ENCODE results near the gene TIGD1. TPM values are rescaled to one million over a fixed set of nuclear protein-coding genes. Genes with fewer than 3 reads are reported as not detected.

Gene TIGD1
- total RNA-seq, 1 donor from 2014 or later, result 12.3 TPM

DNA sequence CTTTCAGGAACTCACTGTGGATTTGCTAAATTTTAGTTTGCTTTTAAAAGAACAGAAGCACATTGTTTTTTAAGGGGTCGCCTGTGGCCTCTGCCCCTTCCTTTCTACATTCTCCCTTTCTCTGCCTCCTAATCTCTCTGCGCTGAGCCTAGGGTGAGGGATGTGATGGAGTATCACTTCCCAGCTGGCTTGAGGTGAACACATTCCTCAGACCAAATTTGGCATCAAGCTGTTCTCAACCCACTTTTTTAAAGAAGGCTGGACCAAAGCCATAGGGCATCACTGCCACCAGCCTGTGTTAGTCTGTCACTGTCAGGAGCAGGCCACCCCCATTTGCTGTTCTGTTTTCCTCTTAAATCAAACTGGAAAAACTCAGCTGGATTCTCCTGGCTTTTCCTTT is 27.5 kb upstream of the TIGD1 start:
- TF ChIP-seq, protein P1, sequence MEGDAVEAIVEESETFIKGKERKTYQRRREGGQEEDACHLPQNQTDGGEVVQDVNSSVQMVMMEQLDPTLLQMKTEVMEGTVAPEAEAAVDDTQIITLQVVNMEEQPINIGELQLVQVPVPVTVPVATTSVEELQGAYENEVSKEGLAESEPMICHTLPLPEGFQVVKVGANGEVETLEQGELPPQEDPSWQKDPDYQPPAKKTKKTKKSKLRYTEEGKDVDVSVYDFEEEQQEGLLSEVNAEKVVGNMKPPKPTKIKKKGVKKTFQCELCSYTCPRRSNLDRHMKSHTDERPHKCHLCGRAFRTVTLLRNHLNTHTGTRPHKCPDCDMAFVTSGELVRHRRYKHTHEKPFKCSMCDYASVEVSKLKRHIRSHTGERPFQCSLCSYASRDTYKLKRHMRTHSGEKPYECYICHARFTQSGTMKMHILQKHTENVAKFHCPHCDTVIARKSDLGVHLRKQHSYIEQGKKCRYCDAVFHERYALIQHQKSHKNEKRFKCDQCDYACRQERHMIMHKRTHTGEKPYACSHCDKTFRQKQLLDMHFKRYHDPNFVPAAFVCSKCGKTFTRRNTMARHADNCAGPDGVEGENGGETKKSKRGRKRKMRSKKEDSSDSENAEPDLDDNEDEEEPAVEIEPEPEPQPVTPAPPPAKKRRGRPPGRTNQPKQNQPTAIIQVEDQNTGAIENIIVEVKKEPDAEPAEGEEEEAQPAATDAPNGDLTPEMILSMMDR (IDR thresholded peaks at IDR 0.05; ENCODE audit: partially characterized antibody, unreplicated experiment), result no peak
- Mint-ChIP-seq H3K27me3 (ENCODE audit: unreplicated experiment) (no peaks in the 10 kb centered on the region), H3K4me3 (ENCODE audit: unreplicated experiment) (no peak overlapping the region), H3K4me1 (ENCODE audit: low read depth, unreplicated experiment) (no peaks in the 10 kb centered on the region), H3K27ac (ENCODE audit: unreplicated experiment) (no peak overlapping the region), H3K9me3 (ENCODE audit: unreplicated experiment) (no peaks in the 10 kb centered on the region), H3K36me3 (ENCODE audit: unreplicated experiment) (no peaks in the 10 kb centered on the region)
- no peak for DNase-seq

DNA sequence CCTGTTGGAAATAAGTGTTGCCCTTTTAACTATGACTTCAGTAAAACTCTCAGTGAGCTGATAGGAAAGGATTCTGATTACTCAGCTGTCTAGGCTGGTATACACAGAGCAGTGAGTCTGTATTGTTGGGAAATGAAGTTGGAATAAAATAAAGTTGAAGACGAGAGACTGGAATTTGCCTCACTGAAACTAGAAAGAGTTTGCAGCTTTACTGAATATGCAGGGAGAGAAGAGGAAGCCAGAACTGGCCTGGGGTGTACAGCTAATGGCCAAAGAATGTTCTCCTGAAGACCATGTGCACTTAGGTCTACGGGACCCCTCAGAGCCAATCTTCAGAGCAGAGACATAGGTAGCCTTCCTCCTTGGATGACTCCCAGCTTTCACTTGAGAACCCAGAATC is 26.6 kb upstream of the TIGD1 start:
- no peak overlapping the region for H3K4me3 Mint-ChIP-seq (ENCODE audit: unreplicated experiment)
- TF ChIP-seq, protein P1 (IDR thresholded peaks at IDR 0.05; ENCODE audit: partially characterized antibody, unreplicated experiment), result no peak
- no peaks in the 10 kb centered on the region for H3K36me3 Mint-ChIP-seq (ENCODE audit: unreplicated experiment)
- no peaks in the 10 kb centered on the region for H3K4me1 Mint-ChIP-seq (ENCODE audit: low read depth, unreplicated experiment)
- H3K9me3 Mint-ChIP-seq (ENCODE audit: unreplicated experiment), result no peaks in the 10 kb centered on the region
- H3K27me3 Mint-ChIP-seq (ENCODE audit: unreplicated experiment), result no peaks in the 10 kb centered on the region
- no peak overlapping the region for H3K27ac Mint-ChIP-seq (ENCODE audit: unreplicated experiment)
- DNase-seq, result no peak

DNA sequence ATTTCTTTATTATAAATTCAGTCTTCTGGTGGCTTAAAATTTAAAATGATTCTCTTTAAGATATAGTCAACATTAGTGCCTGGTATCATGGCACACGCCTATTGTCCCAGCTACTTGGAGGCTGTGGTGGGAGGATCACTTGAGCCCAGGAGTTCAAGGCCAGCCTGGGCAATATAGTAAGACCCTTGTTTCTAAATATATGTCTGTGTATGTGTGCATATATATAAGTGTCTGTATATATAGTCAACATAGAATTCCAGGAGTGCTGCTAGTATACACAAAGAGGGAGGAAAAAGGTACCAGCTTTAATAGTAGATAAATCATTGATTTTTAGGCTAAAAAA is 25.0 kb upstream of the TIGD1 start:
- Mint-ChIP-seq H3K36me3 (ENCODE audit: unreplicated experiment) (no peaks in the 10 kb centered on the region), H3K27ac (ENCODE audit: unreplicated experiment) (no peak overlapping the region), H3K27me3 (ENCODE audit: unreplicated experiment) (no peaks in the 10 kb centered on the region), H3K4me1 (ENCODE audit: low read depth, unreplicated experiment) (no peaks in the 10 kb centered on the region), H3K4me3 (ENCODE audit: unreplicated experiment) (no peak overlapping the region), H3K9me3 (ENCODE audit: unreplicated experiment) (no peaks in the 10 kb centered on the region)
- TF ChIP-seq, protein P1 (IDR thresholded peaks at IDR 0.05; ENCODE audit: partially characterized antibody, unreplicated experiment), result no peak
- no peak for DNase-seq

DNA sequence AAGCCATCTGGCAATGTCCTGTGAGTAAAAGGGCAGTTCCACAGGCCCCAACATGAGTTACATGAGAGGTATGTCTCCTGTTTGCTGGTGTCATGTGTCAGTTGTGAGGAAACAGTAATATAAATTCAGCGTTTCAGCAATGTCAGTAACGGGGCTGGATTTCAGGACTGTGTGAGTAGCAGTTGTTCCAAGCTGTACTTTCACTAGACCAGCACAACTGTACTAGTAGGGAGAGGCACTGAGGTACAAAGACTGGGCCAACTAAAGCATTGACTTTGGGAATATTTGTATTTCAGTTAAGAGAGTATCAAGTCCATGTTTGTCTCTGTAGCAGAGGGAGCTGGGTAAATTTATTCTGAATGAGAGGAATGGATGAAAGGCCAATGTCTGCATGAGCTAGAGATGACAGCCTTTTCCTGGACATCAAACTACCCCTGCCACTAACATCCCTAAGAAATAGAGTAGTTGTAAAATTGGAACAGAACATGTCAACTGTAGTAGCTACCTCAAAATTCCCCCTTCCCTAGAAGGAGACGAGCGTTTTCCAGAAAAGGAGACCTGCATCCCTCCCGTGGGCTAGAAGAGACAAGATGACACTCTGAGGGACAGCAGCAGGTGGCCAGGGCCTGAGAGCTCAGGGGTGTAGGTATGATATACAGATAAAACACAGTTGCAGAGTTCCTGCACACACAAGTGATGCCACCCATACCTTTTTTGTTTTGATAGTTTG is 24.5 kb upstream of the TIGD1 start:
- no peak for DNase-seq
- H3K4me3 Mint-ChIP-seq (ENCODE audit: unreplicated experiment), result no peak overlapping the region
- H3K4me1 Mint-ChIP-seq (ENCODE audit: low read depth, unreplicated experiment), result no peaks in the 10 kb centered on the region
- TF ChIP-seq, protein P1 (IDR thresholded peaks at IDR 0.05; ENCODE audit: partially characterized antibody, unreplicated experiment), result no peak
- no peak overlapping the region for H3K27ac Mint-ChIP-seq (ENCODE audit: unreplicated experiment)
- no peaks in the 10 kb centered on the region for H3K27me3 Mint-ChIP-seq (ENCODE audit: unreplicated experiment)
- no peaks in the 10 kb centered on the region for H3K36me3 Mint-ChIP-seq (ENCODE audit: unreplicated experiment)
- H3K9me3 Mint-ChIP-seq (ENCODE audit: unreplicated experiment), result no peaks in the 10 kb centered on the region

DNA sequence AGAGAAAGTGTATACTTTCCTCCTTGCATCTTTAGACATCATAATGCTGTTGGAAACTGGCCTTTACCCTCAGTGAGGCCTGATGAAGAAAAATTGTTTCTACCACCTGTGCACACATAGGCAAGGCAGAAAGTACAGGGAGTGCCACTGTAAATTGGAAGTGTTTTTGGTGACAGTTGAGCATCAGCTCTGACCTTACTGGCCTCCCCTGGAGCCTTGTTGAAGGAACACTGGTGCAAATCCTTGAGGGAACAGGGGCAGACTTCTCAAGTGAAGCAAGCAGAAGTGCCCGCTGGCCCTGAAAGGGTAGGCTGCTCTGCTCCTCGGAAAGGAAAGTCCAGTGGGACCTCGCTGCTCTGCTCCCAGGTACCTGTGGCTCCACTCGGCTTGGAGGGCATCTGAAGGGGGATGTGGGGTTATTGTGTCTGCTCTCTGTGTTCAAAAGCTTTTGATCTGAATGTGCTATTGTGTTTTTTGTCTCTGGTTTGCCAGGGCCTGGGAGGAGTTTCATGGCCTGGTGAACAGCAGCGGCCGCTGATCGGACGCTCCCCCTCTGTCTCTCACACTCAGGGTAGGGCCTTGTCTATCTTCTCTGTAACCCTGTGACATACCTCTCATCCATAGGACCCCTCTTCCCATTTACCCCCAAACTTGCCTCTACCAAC is 23.5 kb upstream of the TIGD1 start:
- H3K4me1 Mint-ChIP-seq (ENCODE audit: low read depth, unreplicated experiment), result no peaks in the 10 kb centered on the region
- H3K36me3 Mint-ChIP-seq (ENCODE audit: unreplicated experiment), result peaks cover 1% of the 10 kb centered on the region
- no peak overlapping the region for H3K4me3 Mint-ChIP-seq (ENCODE audit: unreplicated experiment)
- TF ChIP-seq, protein P1 (IDR thresholded peaks at IDR 0.05; ENCODE audit: partially characterized antibody, unreplicated experiment), result no peak
- H3K27me3 Mint-ChIP-seq (ENCODE audit: unreplicated experiment), result no peaks in the 10 kb centered on the region
- DNase-seq, result no peak
- no peaks in the 10 kb centered on the region for H3K9me3 Mint-ChIP-seq (ENCODE audit: unreplicated experiment)
- no peak overlapping the region for H3K27ac Mint-ChIP-seq (ENCODE audit: unreplicated experiment)

All from glutamatergic neuron (in vitro differentiated cells).